Fibroblast of mammary gland (primary cell): Measurements from ENCODE around the gene SERINC4.

Experiments
- DNase-seq: peaks from one replicate; pipeline ENCODE4 v3.0.0-alpha.2; 2010; ENCODE audit warnings: low read depth
- H3K4me3 ChIP-seq: 2 replicates; pipeline ENCODE4 v1.5.1; 2011; ENCODE audit warnings: low read depth, mild to moderate bottlenecking, low read length, moderate library complexity; ENCODE audit not compliant: control insufficient read depth
- TF ChIP-seq, protein P1 (sequence below): conservative IDR thresholded peaks from 2 replicates; pipeline ENCODE4 v1.5.1; 2011; ENCODE audit warnings: low read depth, low read length, inconsistent platforms; ENCODE audit not compliant: control insufficient read depth, insufficient read depth

Gene SERINC4

DNA sequence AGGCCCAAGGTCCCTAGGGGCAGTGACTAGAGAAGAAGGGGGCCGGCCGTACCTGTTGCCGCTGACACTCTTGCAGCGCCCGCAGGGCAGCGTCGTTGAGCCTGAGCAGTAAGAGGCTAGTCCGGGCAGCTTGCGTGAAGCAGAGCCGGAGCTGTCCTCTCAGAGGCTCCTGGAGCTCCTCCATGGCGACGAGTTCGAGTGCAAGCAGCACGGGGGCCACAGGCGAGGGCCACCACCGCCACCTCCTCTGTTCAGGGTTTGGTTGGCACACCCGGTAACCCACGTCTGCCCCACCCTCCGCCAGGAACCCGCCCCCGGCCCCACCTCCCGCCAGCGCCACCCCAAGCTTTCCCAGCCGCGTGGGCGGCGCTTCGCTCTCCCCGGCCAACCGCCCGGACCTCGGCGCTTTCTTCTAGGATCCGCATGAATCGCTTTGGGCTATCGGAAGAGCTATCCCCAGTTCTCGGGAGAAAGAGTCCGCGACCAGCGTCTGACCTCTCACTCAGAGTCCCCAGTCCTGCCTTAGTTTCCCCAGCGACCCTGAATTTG is 23.2 kb downstream of the SERINC4 start, which contains the start of gene ELL3:
ELL3 (minus strand) TSS at position 249 of the 549 bp plus-strand sequence; CDS start at position 184, 65 bp downstream.
- TF ChIP-seq, protein P1, sequence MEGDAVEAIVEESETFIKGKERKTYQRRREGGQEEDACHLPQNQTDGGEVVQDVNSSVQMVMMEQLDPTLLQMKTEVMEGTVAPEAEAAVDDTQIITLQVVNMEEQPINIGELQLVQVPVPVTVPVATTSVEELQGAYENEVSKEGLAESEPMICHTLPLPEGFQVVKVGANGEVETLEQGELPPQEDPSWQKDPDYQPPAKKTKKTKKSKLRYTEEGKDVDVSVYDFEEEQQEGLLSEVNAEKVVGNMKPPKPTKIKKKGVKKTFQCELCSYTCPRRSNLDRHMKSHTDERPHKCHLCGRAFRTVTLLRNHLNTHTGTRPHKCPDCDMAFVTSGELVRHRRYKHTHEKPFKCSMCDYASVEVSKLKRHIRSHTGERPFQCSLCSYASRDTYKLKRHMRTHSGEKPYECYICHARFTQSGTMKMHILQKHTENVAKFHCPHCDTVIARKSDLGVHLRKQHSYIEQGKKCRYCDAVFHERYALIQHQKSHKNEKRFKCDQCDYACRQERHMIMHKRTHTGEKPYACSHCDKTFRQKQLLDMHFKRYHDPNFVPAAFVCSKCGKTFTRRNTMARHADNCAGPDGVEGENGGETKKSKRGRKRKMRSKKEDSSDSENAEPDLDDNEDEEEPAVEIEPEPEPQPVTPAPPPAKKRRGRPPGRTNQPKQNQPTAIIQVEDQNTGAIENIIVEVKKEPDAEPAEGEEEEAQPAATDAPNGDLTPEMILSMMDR, result no peak
- DNase-seq, result peak; percentile 64
- H3K4me3 ChIP-seq, result peak within 1 kb of the TSS; percentile 74

DNA sequence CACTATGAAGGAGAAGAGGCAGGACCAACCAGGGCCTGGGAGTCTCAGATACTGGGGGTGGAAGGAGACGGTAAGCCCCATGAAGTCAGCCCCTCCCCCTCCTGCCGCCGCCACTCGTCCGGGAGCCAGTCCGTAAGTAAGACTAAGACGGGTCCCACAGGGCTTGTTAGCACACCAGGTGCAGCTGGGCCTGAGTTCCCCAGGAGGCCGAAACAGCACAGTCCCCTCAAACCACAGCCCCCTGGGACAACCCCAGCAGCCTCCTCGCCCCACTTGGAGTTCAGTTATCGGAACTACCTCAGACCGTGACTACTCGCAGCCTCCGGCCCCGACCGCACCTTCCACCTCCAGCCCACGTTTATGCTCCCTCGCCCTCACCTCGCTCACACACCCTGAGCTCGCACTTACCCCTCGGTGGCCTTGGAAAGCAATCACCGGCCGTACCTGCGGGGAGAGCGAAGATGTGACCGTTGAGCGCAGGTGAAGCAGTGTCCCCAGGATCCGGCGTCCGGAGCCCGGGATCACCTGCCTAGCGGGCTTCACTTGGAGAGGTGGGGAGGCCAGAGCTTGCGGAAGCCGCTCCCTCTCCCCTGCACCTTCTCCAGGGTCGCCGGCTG is 23.8 kb downstream of the SERINC4 start:
- no peak for DNase-seq
- TF ChIP-seq, protein P1, result no peak
- H3K4me3 ChIP-seq, result peak overlapping the region; percentile 74

DNA sequence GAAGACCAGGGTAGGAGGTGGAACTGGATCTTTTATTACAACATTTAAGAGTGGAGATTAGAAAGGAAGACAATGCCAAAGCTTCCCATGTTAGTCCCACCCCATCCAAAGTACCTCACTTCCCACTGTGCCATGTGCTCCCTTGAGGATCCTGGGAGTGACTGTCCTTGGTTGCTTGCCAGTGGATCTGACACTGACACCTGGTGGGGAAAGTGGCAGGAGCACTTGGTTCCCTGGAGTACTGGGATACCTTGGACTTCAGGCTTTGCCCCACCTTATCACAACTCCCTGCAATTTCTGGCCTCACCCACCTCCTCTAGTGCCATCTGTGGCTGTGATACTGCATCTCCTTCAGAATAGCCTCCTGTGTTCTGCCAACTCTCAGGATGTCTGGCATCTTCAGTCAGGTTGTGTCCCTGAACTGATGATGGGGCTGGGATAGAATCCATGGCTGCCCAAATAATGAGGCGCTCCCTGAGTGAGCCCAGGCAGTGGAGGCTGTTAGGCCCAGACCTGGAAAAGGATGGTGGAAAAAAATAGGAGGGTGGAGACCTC is 24.5 kb downstream of the SERINC4 start:
- TF ChIP-seq, protein P1, result peak; percentile 26
- DNase-seq, result peak; percentile 59
- H3K4me3 ChIP-seq, result no peak overlapping the region

DNA sequence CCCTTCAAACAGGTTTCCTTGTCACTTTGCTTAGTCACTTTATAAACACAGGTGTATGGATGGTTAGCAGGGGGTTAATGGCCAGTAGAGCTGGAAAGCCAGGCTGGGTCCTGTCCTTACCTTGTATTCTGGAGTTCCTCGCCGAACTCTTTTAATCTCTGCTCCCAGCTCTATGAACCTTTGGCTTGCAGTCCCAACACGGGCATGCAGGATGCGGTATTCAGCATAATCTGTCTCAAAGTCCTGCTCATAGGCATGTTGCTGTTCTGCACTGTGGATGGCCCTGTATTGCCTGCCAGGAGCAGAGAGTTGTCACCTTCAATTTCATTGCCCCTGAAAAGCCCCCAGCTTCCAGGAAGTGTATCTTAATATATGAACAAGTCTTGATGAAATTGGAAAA is 26.0 kb downstream of the SERINC4 start:
- no peak for DNase-seq
- TF ChIP-seq, protein P1, result no peak
- no peak overlapping the region for H3K4me3 ChIP-seq

DNA sequence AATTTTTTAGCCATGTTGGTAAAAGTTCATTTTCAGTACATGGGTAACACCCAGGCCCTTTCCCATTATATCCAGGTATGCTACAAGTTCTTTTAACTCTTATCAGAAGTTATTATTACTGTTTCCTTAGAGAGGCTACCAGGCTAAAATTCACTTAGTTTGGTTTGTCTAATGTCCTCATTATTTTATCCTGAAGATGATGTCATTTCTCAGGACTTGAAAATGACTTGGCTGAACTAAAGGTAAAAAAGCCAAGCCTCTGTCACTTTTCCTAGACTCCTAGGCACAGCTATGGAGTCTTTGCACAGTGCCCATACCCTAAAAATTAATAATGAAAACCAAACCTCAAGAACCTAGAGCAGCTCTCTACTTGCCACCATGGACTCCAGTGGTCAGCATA is 27.4 kb downstream of the SERINC4 start:
- no peak overlapping the region for H3K4me3 ChIP-seq
- no peak for DNase-seq
- TF ChIP-seq, protein P1, result no peak

DNA sequence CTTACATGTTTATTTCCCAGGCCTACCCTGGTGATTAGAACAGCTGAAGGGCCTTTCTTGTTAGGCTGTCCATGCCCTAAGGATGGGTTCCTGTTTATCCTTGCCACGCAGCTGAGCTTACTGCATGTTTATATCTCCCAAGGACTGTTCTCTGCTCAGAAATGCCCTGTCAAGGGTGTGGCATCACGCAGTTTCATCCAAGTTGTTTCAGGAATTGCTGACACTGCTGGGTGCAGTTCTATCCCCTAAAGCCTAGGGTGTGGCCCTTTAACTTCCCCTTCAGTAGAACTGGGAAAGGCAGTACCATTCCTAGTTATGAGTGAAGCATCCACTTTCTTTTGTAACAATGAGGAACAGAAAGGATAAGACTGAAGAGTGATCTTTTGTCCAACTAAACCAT is 28.2 kb downstream of the SERINC4 start:
- H3K4me3 ChIP-seq, result no peak overlapping the region
- TF ChIP-seq, protein P1, result no peak
- DNase-seq, result no peak
